GM12872 (cell line): ENCODE results near the gene TAF1A.

Source experiments
- TF ChIP-seq, protein P1 (sequence below): IDR thresholded peaks from 3 replicates; pipeline ENCODE4 v1.5.1; 2011; ENCODE audit warnings: low read depth, mild to moderate bottlenecking, low read length, moderate library complexity; ENCODE audit not compliant: insufficient read depth

TAF1A gene

DNA sequence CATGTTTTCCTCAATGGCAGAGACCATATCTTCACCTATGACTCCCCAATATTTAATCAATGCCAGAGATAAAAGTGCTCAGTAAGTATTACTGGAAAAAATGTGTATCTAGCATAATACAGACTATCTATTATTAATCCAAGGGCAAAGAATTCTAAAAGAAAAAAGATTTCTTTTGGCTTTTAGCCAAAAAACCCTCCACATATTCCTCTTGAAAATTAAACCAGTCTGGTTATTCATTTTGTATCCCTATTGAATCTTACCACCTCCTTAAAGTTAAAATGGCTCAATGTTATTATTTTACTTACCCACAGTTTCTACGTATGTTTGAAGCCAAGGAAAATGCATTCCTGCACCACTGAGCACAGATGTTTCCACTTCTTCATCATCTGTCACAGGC is 1.6 kb downstream of the TAF1A start:
- TF ChIP-seq, protein P1, sequence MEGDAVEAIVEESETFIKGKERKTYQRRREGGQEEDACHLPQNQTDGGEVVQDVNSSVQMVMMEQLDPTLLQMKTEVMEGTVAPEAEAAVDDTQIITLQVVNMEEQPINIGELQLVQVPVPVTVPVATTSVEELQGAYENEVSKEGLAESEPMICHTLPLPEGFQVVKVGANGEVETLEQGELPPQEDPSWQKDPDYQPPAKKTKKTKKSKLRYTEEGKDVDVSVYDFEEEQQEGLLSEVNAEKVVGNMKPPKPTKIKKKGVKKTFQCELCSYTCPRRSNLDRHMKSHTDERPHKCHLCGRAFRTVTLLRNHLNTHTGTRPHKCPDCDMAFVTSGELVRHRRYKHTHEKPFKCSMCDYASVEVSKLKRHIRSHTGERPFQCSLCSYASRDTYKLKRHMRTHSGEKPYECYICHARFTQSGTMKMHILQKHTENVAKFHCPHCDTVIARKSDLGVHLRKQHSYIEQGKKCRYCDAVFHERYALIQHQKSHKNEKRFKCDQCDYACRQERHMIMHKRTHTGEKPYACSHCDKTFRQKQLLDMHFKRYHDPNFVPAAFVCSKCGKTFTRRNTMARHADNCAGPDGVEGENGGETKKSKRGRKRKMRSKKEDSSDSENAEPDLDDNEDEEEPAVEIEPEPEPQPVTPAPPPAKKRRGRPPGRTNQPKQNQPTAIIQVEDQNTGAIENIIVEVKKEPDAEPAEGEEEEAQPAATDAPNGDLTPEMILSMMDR: no peak

DNA sequence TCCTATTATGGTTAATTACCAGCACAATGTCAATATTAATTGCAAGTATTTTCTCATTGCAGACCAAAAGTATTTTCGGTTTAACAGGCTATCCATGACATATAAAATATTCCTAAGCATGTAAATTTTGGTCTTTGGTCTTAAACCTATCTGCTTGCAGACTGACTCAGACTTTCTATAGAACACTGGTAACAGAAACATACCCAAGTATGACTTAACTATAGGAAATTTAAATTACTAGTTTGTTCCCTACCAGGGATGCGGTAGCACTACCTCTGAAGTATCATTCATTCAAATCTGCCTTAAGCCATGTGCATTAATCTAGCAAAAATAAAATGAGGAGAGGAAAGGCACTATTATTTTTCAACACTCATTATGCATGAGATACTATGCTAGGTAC is 2.9 kb downstream of the TAF1A start:
- TF ChIP-seq, protein P1: no peak

DNA sequence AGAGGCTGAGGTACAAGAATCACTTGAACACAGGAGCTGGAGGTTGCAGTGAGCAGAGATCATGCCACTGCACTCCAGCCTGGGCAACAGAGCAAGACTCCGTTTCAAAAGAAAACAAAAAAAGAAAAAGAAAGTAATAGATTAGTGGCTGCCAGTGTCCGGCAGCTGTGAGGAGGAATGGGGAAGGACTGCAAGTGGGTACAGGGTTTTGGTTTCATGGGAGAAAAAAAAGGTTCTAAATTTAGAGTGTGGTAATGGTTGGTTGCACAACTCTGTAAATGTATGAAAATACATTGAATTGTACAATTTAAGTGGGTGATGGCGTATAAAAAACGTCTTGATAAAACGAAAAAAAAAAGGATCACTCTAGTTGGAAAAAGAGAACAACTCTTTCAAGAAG is 6.7 kb downstream of the TAF1A start:
- TF ChIP-seq, protein P1: no peak

DNA sequence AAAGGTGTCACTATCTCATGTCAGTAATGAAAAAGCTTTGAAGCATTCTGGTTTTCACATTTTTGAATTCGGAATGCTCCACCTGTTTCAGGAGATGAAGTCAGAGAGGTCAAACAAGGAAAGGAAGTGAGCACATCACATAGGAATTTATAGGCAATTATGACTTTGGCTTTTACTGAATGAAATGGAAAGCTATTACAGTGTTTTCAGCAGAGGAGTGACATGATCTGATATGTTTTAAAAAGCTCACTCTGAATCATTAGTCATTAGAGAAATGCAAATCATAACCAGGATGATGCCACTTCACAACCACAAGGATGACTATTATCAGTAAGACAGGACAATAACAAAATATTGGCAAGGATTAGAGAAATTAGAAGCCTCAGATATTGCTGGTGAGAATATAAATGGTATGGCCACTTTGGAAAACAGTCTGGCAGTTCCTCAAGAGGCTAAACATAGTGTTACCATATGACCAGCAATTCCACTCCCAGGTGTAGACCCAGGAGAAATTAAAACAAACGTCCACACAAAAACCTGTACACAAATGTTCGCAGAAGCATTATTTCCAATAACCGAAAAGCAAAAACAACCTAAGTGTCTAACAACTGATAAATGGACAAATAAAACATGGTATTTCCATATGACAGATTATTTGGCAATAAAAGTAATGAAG is 7.5 kb downstream of the TAF1A start:
- TF ChIP-seq, protein P1: no peak

DNA sequence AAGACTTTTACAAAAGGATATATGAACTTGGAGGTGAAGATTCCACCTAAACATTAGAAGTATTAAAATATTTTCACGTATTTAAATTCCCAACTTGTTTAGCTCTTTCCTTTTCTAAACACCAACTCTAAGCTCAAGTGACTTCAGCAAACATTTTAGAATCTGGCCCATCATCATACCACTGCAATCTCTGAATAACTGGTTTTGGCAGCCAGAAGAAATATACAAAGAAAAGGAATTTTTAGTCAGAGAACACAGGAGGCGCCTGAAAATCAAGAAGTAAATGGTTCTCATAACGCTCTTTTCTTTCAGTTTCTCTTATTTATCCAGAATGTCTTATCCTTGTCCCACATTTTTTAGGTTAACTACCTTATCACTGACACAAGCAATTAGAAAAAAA is 10.4 kb downstream of the TAF1A start:
- TF ChIP-seq, protein P1: no peak

DNA sequence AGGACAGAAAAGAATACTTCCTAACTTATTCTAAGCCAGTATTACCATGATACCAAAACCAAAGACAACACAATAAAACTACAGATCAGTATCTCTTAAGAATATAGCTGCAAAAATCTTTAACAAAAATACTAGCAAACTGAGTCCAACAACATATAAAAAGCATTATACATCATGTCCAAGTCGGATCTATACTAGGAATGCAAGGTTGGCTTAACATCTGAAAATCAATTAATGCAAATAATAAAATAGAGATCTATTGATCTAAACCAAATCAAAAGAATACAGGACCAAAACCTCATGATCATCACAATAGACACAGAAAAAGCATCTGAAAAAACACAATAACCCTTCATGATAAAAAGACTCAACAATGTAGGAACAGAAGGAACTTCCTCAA is 18.9 kb downstream of the TAF1A start:
- TF ChIP-seq, protein P1: no peak

DNA sequence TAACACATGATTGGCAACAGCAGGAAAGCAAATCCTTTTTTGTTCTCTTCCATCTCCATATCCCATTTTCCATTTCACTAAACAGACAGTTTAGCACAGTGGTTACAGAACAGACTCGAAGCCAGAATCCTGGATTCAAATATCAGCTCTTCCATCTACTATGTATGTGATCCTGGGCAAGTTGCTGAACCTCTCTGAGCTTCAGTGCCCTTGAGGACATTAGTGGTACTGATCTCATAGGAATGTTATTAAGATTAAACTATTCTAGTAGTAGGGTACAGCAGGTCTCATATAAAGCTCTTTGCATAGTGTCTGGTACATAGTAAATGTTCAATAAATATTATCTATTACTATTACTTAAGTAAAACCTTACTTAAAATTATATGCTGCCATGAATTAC is 28.1 kb downstream of the TAF1A start:
- TF ChIP-seq, protein P1: no peak

DNA sequence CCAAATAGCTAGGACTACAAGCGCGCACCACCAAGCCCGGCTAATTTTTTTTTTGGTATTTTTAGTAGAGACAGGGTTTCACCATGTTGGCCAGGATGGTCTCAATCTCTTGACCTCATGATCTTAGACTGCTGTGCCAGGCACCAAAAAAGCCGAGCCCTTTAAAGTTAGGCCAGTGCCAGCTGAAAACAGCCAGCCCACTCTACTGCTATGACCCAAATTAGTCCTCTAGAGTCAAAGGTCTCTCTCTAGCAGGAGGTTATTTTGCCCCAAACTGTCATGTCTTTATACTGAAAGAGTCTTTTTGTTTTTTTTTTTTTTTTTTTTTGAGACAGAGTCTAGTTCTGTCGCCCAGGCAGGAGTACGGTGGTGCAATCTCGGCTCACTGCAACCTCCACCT is 32.2 kb downstream of the TAF1A start:
- TF ChIP-seq, protein P1: no peak
